ENCODE measurements around the gene CPAMD8. TPM values are rescaled to one million over a fixed set of nuclear protein-coding genes. Genes with fewer than 3 reads are reported as not detected.
"Not testable (repeated sequence)": the region's sequence is repeated elsewhere in the genome, so short reads cannot be mapped to it uniquely, and the experiment has no call there.

Gene CPAMD8
- total RNA-seq, 1 donor from 2014 or later: 82.5 TPM

- no peaks in the 10 kb centered on the region for H3K36me3 ChIP-seq
- no peaks in the 10 kb centered on the region for H3K9me3 ChIP-seq
- H3K4me3 ChIP-seq: no peak overlapping the region
- no peaks in the 10 kb centered on the region for H3K27me3 ChIP-seq
- intact Hi-C loops (cut with DNase I): no loop called here
- TF ChIP-seq, protein P1, sequence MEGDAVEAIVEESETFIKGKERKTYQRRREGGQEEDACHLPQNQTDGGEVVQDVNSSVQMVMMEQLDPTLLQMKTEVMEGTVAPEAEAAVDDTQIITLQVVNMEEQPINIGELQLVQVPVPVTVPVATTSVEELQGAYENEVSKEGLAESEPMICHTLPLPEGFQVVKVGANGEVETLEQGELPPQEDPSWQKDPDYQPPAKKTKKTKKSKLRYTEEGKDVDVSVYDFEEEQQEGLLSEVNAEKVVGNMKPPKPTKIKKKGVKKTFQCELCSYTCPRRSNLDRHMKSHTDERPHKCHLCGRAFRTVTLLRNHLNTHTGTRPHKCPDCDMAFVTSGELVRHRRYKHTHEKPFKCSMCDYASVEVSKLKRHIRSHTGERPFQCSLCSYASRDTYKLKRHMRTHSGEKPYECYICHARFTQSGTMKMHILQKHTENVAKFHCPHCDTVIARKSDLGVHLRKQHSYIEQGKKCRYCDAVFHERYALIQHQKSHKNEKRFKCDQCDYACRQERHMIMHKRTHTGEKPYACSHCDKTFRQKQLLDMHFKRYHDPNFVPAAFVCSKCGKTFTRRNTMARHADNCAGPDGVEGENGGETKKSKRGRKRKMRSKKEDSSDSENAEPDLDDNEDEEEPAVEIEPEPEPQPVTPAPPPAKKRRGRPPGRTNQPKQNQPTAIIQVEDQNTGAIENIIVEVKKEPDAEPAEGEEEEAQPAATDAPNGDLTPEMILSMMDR (IDR thresholded peaks at IDR 0.05): no peak
- H3K4me1 ChIP-seq: no peaks in the 10 kb centered on the region
- no peak for DNase-seq (ENCODE audit: low spot score in 2 of 2)
- no peak overlapping the region for H3K27ac ChIP-seq
These were observed 5.1 kb upstream of the CPAMD8 start for GRCh38 chr19:17031741-17032140.

- no peak for DNase-seq (ENCODE audit: low spot score in 2 of 2)
- Histone ChIP-seq H3K4me3 (no peak overlapping the region), H3K4me1 (no peaks in the 10 kb centered on the region), H3K27me3 (no peaks in the 10 kb centered on the region), H3K36me3 (no peaks in the 10 kb centered on the region), H3K9me3 (peaks cover 0 to 14% of the 10 kb centered on the region in 2 donors), H3K27ac (no peak overlapping the region)
- TF ChIP-seq, protein P1 (IDR thresholded peaks at IDR 0.05): no peak
- intact Hi-C loops (cut with DNase I): no loop called here
These were observed 945 bp upstream of the CPAMD8 start for GRCh38 chr19:17027535-17027975.

GRCh38 chr19:17025991-17026658, 485 bp downstream of the CPAMD8 start:
- Histone ChIP-seq H3K27ac (no peak overlapping the region), H3K9me3 (peaks cover 0 to 14% of the 10 kb centered on the region in 2 donors), H3K4me3 (peak overlapping the region in 1 of 2 donors; percentile 35), H3K27me3 (no peaks in the 10 kb centered on the region), H3K36me3 (no peaks in the 10 kb centered on the region), H3K4me1 (no peaks in the 10 kb centered on the region)
- intact Hi-C loops (cut with DNase I): no loop called here
- TF ChIP-seq, protein P1 (IDR thresholded peaks at IDR 0.05): no peak
- no peak for DNase-seq (ENCODE audit: low spot score in 2 of 2)

- no peaks in the 10 kb centered on the region for H3K27me3 ChIP-seq
- no peaks in the 10 kb centered on the region for H3K36me3 ChIP-seq
- intact Hi-C loops (cut with DNase I): no loop called here
- H3K4me3 ChIP-seq: no peak overlapping the region
- DNase-seq (ENCODE audit: low spot score in 2 of 2): no peak
- H3K9me3 ChIP-seq: peaks cover 0 to 14% of the 10 kb centered on the region in 2 donors
- H3K27ac ChIP-seq: no peak overlapping the region
- TF ChIP-seq, protein P1 (IDR thresholded peaks at IDR 0.05): no peak
- no peaks in the 10 kb centered on the region for H3K4me1 ChIP-seq
These were observed 1.2 kb downstream of the CPAMD8 start for GRCh38 chr19:17025361-17025760.

GRCh38 chr19:17024941-17025340, 1.7 kb downstream of the CPAMD8 start:
- intact Hi-C loops (cut with DNase I); H3K4me1 ChIP-seq; H3K4me3 ChIP-seq; H3K36me3 ChIP-seq; H3K27me3 ChIP-seq; DNase-seq (ENCODE audit: low spot score in 2 of 2); H3K27ac ChIP-seq: not testable (repeated sequence)
- H3K9me3 ChIP-seq: peaks cover 0 to 14% of the 10 kb centered on the region in 2 donors

- H3K27me3 ChIP-seq: no peaks in the 10 kb centered on the region
- intact Hi-C loops (cut with DNase I): no loop called here
- no peak for DNase-seq (ENCODE audit: low spot score in 2 of 2)
- no peak overlapping the region for H3K27ac ChIP-seq
- H3K4me3 ChIP-seq: no peak overlapping the region
- TF ChIP-seq, protein P1 (IDR thresholded peaks at IDR 0.05): no peak
- no peaks in the 10 kb centered on the region for H3K4me1 ChIP-seq
- H3K9me3 ChIP-seq: peaks cover 0 to 14% of the 10 kb centered on the region in 2 donors
- no peaks in the 10 kb centered on the region for H3K36me3 ChIP-seq
These were observed 2.8 kb downstream of the CPAMD8 start for GRCh38 chr19:17023805-17024204.
